ENCODE data around the gene PTPN14.
"Not testable (repeated sequence)": the region's sequence is repeated elsewhere in the genome, so short reads cannot be mapped to it uniquely, and the experiment has no call there.

Gene PTPN14

DNA sequence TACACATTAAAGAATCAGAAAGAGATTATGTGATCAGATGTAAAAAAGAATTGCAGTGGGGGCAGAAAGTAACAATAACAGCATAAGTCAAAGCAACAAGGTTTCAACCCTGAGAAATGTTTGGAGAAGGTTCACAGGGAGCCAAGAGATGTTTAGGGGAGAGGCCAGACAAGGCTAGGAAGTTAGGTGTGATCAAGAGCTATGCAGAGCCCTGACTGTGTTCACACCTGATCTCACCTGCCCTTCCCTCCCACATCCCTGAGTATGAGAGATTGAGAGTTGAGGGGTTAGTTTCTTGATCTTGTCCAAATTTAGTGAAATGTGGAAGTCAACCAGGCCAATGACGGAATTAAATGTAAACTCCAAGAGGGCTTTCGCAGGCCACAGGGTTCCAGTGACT is 10.2 kb downstream of the PTPN14 start:
- no peak for DNase-seq

GRCh38 chr1:214540324-214540723 is 11.1 kb downstream of the PTPN14 start:
- no peak for DNase-seq

- no peak for DNase-seq
These were observed 12.9 kb downstream of the PTPN14 start for GRCh38 chr1:214538496-214538895.

DNA sequence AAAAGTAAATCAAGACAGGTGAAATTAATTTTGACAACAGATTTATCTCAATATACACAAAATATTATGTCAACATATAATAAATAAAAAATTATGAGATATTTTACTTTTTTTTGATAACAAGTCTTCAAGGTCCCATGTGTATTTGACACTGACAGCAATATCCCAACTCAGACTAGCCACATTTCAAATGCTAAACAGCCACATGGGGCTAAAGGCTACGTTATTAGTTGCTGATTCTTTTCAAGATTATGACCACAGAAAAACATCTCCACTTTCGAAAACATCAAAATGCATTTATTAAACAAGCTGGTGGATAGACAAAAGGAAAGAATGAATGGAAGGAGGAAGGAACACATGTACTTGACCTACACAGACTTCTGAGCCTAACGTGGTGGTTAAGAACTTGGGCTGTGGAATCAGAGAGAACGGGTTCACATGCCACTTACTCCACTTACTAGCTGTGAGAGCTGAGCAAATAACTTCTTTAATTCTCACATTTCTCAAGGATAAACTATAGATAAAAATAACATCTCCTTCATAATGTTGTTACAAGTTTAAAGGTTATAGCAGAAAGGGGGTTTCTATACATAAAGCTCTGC is 13.4 kb downstream of the PTPN14 start:
- DNase-seq: no peak

DNA sequence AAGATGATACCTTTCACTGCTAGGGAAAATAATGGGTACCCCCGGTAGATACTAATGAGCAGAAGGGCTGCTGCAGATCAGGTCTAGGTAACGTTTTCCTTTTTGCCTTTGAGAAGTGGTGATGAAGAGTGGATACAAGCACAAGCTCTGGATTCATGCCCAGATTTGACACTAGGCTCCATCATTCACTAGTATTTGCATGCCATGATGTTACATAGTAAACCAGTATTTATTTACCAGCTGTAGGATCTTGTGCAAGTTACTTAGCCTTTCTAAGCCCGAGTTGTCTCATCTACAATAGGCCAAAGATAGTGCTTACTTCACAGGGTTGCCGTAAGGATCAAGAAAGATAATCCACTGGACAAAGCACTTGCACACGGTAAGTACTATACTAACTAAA is 14.2 kb downstream of the PTPN14 start:
- DNase-seq: no peak

GRCh38 chr1:214532070-214532469 is 19.3 kb downstream of the PTPN14 start:
- no peak for DNase-seq

DNA sequence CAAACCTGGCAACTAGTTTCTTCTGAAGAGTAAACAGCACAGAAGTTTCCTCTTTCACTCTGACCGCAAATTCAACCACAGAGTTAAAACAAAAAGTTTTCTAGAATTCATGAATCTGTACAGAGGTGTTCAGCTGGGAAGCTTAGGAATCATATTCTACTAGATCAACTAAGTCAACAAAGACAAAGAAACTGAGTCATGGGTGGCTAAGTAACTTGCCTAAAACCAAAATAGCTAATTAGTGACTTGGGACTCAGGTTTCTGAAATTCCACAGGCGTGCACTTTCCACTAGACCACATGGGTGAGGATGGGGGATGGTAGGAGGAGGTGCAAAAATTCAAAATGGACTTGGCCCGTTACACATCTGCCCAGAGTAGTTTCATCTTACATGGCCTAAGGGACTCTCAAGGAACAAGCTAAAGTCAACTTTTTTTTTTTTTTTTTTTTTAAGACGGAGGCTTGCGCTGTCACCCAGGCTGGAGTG is 25.8 kb downstream of the PTPN14 start:
- no peak for DNase-seq

GRCh38 chr1:214524824-214525223 is 26.6 kb downstream of the PTPN14 start:
- no peak for DNase-seq

DNA sequence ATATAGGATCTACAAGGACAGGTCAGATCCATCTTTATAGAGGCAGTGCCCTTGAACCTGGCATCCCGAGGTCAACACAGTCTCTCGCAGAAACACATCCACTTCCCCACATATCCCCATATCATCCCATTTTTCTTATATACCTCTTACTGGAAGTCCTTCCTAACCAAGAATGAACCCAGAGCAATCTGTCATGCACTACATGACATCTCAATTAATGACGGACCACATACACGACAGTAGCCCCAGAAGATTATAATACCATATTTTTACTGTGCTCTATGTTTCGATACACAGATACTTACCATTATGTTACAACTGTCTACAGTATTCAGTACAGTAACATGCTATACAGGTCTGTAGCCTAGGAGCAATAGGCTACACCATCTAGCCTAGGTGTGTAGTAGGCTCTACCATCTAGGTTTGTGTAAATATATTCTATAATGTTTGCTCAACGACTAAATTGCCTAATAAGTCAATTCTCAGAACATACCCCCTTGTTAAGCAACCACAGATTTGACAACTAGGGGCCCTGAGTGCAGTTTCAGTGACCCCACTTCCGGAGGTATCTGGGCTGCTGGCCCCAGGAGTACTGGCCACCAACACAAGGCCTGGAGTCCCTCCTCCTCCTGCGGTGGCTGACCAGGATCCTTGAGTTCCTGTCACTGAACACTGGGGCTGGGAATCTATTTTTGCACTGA is 28.1 kb downstream of the PTPN14 start:
- no peak for DNase-seq

DNA sequence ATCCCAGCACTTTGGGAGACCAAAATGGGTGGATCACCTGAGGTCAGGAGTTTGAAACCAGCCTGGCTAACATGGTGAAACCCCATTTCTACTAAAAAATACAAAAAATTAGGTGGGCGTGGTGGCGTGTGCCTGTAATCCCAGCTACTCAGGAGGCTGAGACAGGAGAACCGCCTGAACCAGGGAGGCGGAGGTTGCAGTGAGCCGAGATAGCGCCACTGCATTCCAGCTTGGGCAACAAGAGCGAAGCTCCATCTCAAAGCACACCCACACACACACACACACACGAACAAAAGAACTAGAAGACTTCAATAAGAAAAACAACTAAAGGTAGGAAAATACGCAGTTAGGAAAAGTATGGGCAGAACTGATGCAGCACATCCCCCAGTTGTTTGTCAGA is 29.9 kb downstream of the PTPN14 start:
- DNase-seq: not testable (repeated sequence)

DNA sequence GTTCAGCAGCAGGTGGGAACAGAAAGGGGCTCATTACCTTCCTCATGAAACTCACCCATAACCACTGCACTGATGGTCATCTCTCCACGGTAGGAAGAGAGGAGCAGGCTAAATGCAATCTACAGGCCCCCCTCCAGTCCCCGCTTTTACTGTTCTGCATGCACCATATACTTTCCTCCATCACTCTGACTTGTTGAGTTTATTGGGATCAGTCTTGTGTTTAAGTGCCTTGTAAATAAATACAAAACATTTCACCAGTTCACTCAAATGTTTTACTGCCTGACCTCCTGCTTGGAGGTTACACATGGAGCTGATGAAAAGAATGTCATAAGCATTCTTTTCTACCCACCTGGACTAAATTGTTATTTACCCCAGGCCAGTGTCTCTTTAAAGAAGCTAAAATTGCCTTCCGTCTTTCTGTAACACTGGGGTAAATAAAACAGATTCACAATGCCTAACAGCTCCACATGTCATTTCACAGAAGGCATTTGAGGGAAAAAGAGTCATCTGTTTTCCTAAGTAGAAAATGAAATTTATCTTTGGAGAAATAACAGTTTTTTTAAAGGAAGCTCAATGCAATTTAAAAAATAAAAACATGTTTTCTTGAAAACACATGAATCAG is 30.7 kb downstream of the PTPN14 start:
- DNase-seq: no peak

DNA sequence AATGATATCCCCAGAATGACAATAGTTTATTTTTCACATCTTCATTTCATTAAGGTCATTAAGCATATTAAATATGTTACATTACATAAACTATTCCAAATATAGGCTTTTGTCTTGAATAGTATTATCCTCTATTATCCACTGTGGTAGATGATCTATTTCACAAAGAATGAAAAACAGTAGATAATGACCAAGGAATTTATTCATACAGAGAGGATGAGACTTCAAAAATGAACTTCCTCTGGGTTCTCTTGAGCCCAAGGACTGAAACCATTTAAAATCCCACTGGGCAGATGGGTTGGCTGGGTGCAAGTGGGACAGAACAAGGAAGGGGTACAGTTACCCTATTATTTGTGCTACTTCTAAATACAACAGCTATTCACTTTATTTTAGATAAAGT is 33.0 kb downstream of the PTPN14 start:
- DNase-seq: no peak

DNA sequence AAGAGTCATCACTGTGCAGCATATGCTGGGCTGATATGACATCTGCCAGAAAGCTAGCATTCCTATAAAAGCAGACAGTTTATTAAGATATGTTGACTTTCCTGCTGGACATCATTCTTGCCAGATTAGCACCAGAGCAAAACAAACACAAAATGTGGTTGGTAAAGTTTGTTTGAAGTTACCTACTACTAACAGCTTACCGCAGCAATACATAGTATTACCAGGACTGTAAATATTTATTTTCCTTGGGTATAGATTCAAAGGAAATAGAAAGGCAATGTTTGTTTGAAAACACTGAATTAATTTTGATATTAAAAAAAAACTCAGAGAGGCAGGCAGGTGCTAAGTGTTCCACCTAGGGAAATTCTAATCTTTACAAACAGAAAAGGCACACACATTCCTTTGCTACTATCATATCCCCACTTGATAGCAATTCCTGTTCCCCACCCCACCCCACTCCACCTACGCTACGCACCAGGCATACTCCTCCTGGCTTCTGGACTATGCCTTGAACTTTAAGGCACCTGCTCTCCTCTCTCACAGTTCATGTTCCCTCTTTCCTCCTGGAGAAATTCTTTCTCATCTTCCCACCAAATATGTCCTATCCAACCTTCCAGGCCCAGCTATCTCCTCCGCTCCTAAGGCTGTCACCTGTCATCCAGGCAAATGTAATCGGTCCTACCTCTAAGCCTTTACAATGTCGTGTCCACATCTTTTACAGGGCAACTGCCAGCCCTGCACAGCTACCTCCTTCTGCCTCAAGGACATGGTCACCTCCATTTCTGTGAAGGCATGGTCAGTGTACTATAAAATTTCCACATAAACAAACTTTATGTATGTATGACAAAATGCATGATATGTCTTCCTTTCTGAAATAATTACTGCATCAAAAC is 34.7 kb downstream of the PTPN14 start:
- no peak for DNase-seq

- no peak for DNase-seq
These were observed 35.6 kb downstream of the PTPN14 start for GRCh38 chr1:214515544-214516433.

- DNase-seq: no peak
These were observed 36.5 kb downstream of the PTPN14 start for GRCh38 chr1:214514819-214515383.

DNA sequence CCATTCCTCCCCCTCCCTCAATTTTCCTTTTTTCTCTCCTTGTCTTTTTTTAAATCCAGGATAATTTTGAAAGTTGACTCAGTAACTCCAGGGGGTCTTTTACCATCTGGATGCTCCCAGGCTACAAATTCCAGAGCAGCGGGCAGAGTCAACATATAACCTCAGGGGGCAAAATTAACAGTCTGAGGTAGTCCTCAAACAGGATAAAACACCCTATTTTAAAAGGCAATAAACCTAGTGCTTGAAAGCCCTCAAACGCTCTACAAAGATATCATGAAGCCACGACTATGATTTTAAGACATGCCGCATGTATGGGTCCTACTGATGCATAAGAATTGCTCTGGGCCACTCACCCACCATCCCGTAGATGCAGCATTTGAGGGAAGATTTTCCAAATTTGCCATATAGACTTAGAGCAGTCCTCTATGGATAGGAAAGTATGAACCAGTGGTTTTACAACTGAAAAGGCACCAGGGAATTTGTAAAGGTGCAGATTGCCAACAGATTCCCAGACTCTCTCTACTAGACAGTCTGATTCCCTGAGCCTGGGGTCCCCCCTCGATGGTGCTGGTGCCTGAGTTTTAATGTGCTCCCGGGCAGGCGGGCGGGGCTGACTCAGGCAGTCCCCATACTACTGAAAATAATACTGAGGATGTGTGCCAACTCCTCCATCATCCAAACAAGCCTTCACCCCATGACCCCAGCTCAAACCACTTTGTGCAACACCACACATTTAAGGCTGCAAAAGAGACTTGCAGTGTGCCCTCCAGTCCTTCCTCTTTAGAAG is 37.2 kb downstream of the PTPN14 start:
- DNase-seq: no peak

GRCh38 chr1:214513394-214513793 is 38.0 kb downstream of the PTPN14 start:
- no peak for DNase-seq

DNA sequence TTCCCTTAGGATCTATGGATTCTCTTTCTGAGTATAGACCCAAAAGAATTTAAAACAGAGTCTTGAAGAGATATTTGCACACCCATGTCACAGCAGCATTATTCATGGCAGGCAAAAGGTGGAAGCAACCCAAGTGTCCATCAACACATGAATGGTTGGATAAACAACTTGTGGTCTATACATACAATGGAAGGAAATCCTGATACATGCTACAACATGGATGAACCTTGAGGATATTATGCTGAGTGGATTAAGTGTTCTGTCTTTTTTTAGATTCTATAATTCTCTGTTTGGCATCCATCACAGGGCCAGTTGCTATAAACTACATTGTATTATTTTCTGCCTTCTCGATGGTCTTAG is 39.8 kb downstream of the PTPN14 start:
- DNase-seq: no peak

GRCh38 chr1:214510914-214511638 is 40.3 kb downstream of the PTPN14 start:
- DNase-seq: no peak

GRCh38 chr1:214510477-214510876 is 40.9 kb downstream of the PTPN14 start:
- no peak for DNase-seq

All from central memory CD4-positive, alpha-beta T cell (primary cell).